Measurements from ENCODE around the gene SULT1E1. TPM values are rescaled to one million over a fixed set of nuclear protein-coding genes. Genes with fewer than 3 reads are reported as not detected.
"Not testable (repeated sequence)": the region's sequence is repeated elsewhere in the genome, so short reads cannot be mapped to it uniquely, and the experiment has no call there.

SULT1E1 gene
- total RNA-seq, 1 donor from 2014 or later: not detected

DNA sequence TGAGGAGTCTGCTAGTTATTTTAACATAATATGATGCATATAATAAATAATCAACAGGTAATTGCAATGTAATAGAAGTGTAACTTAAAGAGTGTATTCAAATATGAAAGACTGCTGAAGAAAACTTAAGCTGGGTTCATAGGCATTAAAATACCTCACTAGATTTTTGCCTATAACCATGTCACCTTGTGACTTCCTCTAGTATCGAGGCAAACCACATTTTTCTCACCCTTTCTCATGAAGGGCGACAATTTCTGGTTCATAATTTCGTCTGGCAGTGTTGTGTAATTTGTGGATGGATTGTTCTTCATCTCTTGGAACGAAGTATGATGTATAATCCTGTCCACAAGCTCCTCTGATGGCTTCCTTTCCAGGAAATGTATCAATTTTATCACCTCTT, 16.0 kb downstream of the SULT1E1 start:
- no peak for DNase-seq (ENCODE audit: low read depth)

DNA sequence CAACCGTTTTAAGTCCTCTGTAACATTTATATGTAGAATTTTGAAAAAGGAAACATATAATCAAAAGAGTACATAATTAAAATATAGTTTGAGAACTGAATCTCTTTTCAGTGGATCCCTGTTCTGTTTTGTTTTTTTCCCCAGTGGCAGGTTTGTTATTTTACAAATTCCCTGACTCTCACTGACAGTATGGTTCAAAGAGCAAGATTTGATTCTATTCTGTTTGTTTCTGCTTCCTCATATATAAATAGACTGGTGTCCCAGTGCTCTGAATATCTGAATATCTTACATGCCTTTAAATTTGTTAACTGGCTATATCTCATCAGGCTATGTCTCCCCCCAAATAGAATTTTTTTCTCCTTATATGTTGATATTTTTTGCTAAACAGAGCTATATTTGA, 16.6 kb downstream of the SULT1E1 start:
- DNase-seq (ENCODE audit: low read depth): no peak

DNA sequence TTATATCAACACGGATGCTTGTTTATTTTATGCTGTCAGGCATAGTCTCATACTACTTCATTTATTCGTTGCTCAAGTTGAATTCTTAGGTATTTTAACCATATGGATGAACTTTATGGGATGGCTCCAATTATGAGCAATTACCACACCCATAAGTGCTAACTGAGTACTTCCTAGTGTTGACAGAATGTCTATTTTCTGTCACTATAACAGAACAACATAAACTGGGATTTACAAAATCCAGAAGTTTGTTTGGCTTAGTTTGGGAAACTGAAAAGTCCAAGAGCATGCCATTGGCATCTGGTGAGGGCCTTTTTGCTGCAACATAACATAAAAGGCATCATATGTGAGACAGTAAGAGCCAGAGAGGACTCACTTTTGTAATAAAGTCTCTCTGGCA, 21.0 kb downstream of the SULT1E1 start:
- DNase-seq (ENCODE audit: low read depth): no peak

DNA sequence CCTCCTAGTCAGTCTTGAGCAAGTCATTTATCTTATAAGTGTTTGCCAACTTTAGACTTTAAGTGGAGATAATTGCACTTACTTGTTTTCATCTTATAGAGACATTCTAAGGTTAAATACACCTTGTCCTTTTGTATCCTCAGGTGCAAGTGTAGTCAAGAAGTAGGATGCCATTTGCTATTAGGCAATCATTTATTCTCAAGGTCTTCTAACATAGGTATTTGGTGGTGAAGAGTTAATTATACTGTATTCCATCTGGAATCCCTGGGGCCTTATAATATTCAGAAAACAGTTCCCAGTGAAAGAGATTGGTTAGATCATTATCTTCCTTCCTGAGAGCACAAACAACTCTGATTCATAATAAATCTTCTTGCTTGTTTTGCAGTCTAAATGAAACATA, 23.7 kb downstream of the SULT1E1 start:
- DNase-seq (ENCODE audit: low read depth): no peak

DNA sequence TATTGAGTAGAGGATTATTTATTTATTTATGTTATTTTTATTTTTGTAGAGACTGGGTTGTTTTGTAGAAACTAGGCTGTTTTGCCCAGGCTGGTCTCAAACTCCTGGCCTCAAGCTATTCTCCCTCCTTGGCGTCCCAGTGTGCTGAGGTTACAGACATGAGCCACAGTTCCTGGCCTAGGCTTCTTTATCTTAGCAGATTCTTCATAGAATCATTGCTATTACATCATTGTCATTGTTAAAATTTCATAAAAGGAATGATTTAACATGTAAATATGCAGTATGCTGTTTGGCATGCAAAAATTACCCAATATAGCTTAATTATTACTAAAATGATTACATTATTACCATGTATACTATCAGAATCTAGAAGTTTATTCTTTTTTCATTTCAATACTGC, 24.2 kb downstream of the SULT1E1 start:
- DNase-seq (ENCODE audit: low read depth): no peak

DNA sequence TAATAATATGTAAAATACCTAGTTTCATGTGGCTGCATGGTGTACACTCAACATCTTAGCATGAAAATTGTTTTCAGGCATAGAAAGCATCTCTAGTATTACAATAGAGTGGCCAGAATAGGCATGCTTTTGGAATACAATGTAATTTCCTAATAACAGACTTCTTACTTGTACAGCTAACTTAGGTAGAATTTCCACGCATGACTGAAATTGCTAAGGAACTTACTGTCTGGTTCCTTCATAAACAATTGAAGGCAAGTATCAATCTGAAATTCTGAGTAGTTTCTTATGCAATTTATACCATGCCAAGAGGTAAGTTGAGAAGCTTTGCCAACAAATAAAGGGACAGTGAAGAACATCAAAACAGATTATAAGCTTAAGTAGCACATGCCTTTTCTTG, 26.7 kb downstream of the SULT1E1 start:
- no peak for DNase-seq (ENCODE audit: low read depth)

DNA sequence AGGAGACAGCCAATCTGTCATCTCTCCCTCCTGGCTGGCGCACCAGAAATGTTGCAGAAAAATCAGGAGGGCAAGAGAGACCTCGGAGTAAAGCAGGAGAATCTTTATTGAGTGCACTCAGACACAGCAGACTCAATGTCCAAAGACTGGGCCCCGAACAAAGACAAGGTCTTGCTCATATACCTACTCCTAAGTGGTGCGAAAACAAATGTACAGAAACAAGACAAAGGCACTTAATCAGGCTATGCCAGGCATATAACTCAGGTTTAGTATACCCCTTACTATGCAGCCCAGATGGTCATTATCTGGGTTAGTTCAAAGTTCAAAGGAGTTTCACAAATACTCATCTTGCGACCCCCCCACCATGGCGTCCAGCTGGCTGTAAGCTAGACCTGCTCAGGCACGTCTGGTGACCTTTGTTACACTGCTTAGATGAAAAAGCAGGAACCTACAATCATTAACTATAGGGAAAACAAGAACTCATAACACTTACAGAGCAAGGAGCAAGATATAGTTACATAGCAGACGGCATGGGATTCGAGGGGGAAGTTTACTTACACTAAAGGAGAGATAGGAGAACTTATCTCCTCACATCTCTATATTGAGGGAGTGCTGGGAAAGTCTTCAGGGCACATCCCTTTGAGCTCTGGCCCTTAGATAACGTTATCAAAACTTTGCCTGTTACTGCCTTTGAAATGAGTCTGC, 27.5 kb downstream of the SULT1E1 start:
- DNase-seq (ENCODE audit: low read depth): no peak

DNA sequence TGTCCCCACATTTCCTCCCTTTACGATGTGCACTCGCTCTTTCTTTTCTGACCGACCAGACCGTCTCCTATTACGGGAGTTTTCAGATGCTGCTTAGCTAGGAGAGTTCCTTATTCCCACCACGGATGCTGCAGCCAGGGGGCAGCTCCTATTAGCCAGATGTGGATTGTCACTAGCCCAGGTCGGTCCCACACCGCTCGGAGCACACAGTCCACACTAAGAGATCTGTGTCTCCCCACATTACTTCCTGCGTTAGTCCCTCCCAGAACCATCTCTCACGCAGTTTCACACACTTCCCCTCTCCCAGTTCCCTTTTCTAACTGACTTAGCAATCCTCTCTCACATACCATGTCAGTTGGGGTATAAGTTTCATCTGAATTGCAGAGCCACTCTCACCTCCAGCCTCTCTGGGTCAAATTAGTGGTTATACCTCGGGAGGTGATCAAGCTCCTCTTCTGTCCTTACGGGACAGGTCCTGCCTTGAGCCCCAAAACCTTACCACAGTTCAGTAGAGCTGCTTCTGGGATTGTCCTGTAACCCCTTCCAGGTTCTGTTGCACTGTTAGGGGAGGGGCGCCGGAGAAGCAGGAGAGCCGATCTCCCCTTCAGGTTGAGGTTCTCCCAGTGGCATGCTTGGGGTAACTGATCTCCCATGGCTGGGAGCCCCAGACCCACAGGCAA, 28.2 kb downstream of the SULT1E1 start:
- DNase-seq (ENCODE audit: low read depth): no peak

DNA sequence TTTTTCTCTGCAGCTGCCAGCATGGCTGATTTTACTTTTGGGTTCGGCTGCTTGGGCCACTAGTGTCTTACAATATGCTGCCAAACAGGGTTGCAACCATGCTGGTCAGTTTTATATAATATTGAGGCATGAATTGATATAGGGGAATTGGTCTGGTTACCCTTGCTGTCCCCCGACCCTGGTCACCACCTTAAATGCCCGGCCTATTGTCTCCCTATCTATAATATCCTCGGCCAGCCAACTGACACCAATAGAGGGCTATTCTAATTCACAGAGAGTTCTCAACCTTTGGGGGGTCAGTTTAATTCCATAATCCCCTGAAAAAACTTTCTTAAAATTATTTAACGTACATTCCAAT, 28.7 kb downstream of the SULT1E1 start:
- DNase-seq (ENCODE audit: low read depth): no peak

DNA sequence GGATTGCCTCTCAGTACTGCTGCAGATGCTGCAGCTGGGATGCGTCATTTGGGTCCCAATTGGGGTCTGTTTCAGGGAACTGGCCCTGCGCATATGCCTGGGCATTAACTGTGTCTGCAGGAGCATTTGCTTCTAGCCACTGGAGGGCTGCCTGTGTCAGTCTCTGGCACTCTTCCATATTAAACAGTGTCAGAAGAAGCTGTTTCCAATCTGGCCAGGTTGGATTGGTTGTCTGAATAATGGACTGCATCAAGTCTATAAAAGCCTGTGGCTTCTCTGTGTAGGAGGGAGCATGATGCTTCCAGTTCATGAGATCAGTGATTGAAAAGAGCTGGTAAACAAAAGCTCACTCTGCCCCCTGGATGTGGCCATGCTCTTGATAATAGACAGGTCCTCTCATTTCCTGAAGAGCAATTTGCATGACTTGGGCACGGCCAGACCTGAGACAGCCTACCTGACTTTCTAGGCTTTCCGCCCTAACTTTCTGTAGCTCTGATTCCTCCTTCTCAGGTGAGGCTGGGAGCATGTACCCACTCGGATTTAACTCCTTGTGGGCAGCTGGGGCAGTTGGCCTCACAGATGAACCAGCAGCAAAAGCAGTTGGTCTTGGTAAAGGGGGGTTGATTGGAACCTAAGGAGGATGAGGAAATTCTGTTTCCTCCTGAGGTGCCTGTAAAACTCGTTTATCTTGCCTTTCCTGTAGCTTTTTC, 29.2 kb downstream of the SULT1E1 start:
- DNase-seq (ENCODE audit: low read depth): peak; percentile 8

DNA sequence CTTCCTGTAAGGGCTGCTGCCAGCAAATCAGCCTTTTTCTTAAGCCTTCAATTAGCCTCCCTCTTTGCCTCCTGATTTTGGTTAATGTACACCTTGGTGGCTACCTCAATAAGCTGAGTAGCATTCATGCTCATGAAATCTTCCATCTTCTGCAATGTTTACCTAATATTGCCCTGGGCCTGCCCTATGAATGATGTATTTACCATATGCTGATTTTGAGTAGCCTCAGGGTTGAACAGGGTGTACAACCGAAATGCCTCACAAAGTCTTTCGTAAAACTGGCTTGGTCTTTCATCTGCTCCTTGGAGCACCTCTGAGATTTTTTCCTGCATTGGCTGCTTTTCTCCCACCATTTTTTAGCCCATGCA, 29.8 kb downstream of the SULT1E1 start:
- no peak for DNase-seq (ENCODE audit: low read depth)

DNA sequence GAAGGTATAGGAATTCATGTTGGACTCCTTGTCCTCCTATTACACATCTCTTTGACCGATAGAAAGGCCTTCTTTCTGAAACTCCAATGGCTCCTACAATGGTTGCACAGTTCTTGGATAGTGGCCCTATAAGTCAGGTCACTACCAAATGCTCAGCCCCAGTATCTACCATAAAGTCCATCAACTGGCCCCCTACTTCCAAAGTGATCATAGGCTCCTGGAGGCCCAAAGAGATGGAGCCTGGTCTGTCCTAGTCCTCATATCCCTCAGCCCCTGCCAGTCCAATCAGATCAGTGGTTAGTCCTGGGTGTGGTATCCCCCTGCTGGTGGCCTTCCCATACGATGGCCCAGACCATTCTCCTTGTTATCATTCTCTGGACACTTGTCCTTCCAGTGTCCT, 30.3 kb downstream of the SULT1E1 start:
- DNase-seq (ENCODE audit: low read depth): no peak

DNA sequence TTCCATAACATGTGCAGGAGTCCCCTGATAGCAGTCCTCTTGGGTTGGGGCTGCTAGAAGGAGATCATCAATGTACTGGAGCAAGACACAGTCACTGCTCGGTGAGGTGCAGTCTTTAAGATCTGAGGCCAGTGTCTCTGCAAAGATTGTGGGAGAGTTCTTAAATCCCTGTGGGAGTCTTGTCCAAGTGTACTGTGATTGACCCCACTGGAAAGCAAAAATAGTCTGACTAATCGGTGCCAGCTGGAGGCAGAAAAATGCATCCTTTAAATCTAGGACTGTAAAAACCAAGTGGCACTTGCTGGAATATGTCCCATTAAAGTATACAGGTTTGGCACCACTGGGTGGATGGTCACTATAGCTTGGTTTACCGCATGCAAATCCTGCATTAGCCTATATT, 31.1 kb downstream of the SULT1E1 start:
- peak; percentile 16 for DNase-seq (ENCODE audit: low read depth)

DNA sequence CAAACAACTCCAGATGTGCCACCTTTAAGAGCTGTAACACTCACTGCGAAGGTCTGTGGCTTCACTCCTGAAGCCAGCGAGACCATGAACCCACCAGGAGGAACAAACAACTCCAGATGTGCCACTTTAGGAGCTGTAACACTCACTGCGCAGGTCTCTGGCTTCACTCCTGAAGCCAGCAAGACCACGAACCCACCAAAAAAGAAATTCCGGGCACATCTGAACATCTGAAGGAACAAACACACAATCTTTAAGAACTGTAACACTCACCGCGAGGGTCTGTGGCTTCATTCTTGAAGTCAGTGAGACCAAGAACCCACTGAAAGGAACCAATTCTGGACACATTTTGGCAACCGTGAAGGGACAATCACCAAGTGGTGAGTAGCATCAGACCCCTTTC, 34.9 kb downstream of the SULT1E1 start:
- not testable (repeated sequence) for DNase-seq (ENCODE audit: low read depth)

DNA sequence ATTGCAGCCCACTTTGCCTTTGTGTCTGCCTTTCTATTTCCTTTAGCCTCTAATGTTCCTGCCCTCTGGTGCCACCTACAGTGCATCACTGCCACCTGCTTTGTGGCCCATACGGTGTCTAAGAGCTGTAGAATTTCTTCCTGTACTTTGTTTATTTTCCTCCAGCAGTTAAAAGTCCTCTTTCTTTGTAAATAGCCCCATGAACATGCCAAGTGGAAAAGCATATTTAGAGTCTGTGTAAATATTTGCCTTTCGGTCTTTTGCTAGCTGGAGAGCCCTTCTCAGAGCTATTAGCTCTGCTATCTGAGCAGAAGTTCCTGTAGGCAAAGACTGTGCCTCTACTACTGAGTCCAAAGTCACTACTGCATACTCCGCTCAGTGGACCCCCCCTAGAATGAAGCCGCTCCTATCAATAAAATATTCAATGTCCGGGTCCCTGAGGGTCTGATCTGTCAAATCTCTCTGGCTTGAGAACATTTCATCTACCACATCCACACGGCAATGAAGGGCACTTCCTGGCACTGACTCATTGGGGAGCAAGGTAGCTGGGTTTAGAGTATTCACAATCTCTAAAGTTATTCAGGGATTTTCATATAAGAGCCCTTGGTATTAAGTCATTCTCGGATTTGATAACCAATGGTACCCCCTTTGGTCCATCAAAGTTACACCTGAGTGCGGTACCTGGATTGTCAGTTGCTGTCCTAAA, 36.3 kb downstream of the SULT1E1 start:
- peak; percentile 42 for DNase-seq (ENCODE audit: low read depth)

DNA sequence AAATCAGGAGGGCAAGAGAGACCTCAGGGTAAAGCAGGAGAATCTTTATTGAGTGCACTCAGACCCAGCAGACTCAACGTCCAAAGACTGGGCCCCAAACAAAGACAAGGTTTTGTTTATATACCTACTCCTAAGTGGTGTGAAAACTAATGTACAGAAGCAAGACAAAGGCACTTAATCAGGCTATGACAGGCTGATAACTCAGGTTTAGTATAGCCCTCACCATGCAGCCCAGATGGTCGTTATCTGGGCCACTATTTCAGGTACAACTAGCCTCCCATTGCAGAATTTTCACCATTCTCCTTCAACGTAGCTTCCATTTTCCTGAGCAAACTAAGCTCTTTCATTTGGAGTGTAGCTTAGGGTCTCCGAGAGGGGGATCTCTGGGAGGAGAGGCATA, 36.9 kb downstream of the SULT1E1 start:
- DNase-seq (ENCODE audit: low read depth): no peak

DNA sequence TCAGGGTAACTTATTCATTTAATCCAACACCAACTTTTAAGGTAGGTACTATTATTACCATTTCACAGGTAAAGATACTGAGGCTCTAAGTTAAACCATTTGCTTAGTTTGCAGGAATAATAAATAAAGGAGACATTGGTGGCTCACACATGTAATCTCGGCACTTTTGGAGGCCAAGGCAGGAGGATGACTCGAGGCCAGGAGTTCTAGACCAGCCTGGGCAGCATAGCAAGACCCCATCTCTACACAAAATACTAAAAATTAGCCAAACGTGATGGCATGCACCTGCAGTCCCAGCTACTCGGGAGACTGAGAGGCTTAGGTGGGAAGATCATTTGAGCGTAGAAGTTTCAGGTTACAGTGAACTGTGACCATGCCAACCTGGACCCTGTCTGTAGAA, 37.7 kb downstream of the SULT1E1 start:
- no peak for DNase-seq (ENCODE audit: low read depth)

DNA sequence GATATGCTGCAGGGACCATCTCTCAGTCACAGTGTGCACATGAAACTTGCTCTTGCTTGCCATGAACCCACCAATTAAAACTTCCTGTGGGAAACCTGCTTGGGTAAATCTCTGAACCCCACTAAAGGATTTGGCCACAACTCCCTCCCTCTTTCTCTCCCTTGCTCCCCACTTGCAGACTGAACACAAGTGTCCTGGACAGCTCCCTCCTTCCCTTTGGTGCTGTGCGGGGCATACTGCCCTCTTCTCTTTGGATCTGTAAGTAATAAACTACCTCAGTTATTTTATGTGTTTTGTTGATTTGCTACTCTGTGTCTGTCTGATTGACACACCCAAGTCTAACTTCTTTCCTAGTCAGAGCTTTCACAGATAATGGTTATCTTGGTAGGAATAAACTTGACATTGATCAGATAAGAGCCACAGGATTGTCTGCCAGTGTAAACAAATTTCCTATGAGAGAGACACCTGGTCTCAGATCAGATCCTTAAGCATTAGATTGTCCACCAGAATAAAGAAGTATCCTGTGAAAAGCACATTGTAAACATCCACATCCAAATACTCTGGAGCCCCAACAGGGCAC, 41.8 kb downstream of the SULT1E1 start:
- DNase-seq (ENCODE audit: low read depth): no peak

DNA sequence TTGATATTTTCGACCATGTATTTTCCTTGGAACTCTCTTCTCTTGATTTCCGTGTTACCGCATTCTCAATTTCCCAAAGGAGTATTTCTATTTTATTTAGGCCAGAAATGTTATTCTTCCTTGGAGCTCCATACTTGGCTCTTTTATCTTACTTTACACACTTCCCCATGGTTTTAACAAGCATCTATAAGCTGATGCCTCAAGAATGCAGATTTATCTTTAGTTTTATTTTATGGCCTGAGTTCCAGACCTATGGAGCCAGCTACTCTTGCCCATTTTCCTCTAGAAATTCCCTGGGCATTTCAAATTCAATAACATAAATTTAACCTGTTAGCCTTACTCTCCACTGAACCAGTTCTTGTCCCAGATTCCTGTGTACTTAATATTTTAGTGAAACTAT, 43.7 kb downstream of the SULT1E1 start:
- DNase-seq (ENCODE audit: low read depth): no peak

DNA sequence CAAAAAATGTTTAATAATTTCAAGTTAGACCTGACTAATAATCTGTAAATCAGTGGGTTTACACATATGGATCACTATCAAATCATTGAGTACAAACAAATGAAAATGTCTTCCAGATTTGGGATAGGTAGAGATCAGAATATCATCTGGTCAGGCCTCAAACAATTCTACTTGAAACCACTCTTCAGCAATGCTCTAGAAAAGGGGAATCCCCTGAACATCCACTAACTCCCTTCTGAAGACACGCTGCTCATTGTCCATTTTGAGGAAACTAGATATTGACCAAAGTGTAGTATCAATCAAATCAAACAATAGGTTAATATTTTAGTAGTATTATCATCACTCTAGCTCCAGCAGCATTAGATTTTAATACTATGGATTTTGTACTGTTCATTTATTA, 46.3 kb downstream of the SULT1E1 start:
- no peak for DNase-seq (ENCODE audit: low read depth)

DNA sequence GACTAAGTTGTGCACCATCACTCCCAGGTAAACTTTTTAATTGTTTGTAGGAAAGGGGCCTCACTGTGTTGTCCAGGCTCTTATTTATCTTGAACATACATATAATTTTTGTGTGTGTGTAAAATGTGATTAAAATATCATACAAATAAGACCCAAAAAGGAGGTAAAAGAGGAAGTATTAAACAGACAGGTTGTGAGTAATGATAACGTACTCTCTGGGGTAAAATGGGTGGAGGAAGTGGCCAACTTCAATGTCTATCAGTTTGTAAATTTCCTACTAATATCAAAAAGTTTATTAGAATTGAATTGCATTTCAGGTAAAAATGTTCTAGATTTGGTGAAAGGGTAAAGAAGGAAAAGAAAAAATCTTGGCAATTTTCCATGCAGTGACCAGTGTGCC, 48.8 kb downstream of the SULT1E1 start:
- no peak for DNase-seq (ENCODE audit: low read depth)

DNA sequence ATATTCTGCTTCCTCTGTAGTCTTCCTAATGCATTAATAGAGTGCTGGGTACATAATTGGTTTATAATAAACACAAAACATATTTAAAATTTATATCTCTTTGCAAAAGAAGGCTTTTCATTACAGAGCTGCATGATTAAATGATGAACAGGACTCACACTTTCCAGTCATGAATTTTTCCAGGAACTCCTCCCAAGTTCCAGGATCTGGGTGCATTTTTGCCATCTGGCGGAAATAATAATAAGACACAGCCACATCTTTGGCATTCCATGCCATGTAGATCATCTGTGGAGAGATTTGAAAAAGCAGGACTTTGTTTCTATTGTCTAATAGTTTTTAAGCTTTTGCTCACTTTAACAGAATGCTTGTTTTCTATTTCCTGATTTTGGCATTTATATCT, 59.3 kb downstream of the SULT1E1 start:
- peak; percentile 66 for DNase-seq (ENCODE audit: low read depth)

Data from myocyte (in vitro differentiated cells).